GM18508 (cell line): ENCODE results near the gene TDRD6.
"Not testable (repeated sequence)": the region's sequence is repeated elsewhere in the genome, so short reads cannot be mapped to it uniquely, and the experiment has no call there.

Source experiments
- ATAC-seq: cut with Tn5 transposase; IDR thresholded peaks from one replicate; pipeline ENCODE4 v1.9.1; 2021; ENCODE audit warnings: moderate number of reproducible peaks; ENCODE audit not compliant: insufficient read depth, unreplicated experiment

TDRD6 gene

GRCh38 chr6:46687619-46688097 is at the start of gene TDRD6:
Gene TDRD6 (plus strand): TSS chr6:46687885. CDS start chr6:46688129, 244 bp downstream.
- ATAC-seq, result no peak

GRCh38 chr6:46637933-46638332 is 49.8 kb upstream of the TDRD6 start:
- no peak for ATAC-seq

GRCh38 chr6:46638650-46639049 is 49.0 kb upstream of the TDRD6 start:
- ATAC-seq, result no peak

GRCh38 chr6:46642928-46643751 is 44.5 kb upstream of the TDRD6 start:
- no peak for ATAC-seq

GRCh38 chr6:46645265-46645664 is 42.4 kb upstream of the TDRD6 start:
- no peak for ATAC-seq

GRCh38 chr6:46648108-46648507 is 39.6 kb upstream of the TDRD6 start:
- not testable (repeated sequence) for ATAC-seq

- no peak for ATAC-seq
Measured at GRCh38 chr6:46648869-46649492, 38.7 kb upstream of the TDRD6 start.

GRCh38 chr6:46651006-46651405 is 36.7 kb upstream of the TDRD6 start:
- ATAC-seq, result no peak

- no peak for ATAC-seq
Measured at GRCh38 chr6:46651816-46652215, 35.9 kb upstream of the TDRD6 start.

- no peak for ATAC-seq
Measured at GRCh38 chr6:46652232-46652602, 35.5 kb upstream of the TDRD6 start.

GRCh38 chr6:46652603-46653438 is 34.9 kb upstream of the TDRD6 start, which contains the start of the genes CYP39A1 and SLC25A27:
Gene CYP39A1 (minus strand): TSS chr6:46652818. CDS start chr6:46652582, 236 bp downstream.
Gene SLC25A27 (plus strand): TSS chr6:46652975. CDS start chr6:46653193, 218 bp downstream.
- ATAC-seq, result peak; percentile 98

- ATAC-seq, result no peak
Measured at GRCh38 chr6:46653439-46654195, 34.1 kb upstream of the TDRD6 start.

GRCh38 chr6:46655803-46656202 is 31.9 kb upstream of the TDRD6 start:
- ATAC-seq, result no peak

GRCh38 chr6:46657642-46658041 is 30.0 kb upstream of the TDRD6 start:
- no peak for ATAC-seq

- ATAC-seq, result no peak
Measured at GRCh38 chr6:46661483-46661882, 26.2 kb upstream of the TDRD6 start.

GRCh38 chr6:46667377-46667776 is 20.3 kb upstream of the TDRD6 start:
- ATAC-seq, result no peak

- no peak for ATAC-seq
Measured at GRCh38 chr6:46674410-46674809, 13.3 kb upstream of the TDRD6 start.

- ATAC-seq, result no peak
Measured at GRCh38 chr6:46676604-46677313, 10.9 kb upstream of the TDRD6 start.

- ATAC-seq, result no peak
Measured at GRCh38 chr6:46677314-46677654, 10.4 kb upstream of the TDRD6 start.
